Measurements from ENCODE around the gene GALNT18. TPM values are rescaled to one million over a fixed set of nuclear protein-coding genes. Genes with fewer than 3 reads are reported as not detected.

The GALNT18 gene
- total RNA-seq, result 2.5 and 4.0 TPM in 2 replicates

GRCh38 chr11:11621573-11622339 is at the start of gene GALNT18:
Gene GALNT18 (minus strand): TSS chr11:11622005.

GRCh38 chr11:11352878-11353277 is 268.9 kb downstream of the GALNT18 start, which contains the start of gene CSNK2A3:
Gene CSNK2A3 (minus strand): TSS chr11:11353250. CDS start chr11:11353119, 131 bp downstream.

Other genes with a start within 250 kb of the GALNT18 start
- gene USP47, start 220.0 kb upstream of the GALNT18 start, total RNA-seq, result 69.1 and 79.3 TPM in 2 replicates

Measured in aortic smooth muscle cell (primary cell).